PC-3 (cell line): ENCODE results near the gene RIMBP2. TPM values are rescaled to one million over a fixed set of nuclear protein-coding genes. Genes with fewer than 3 reads are reported as not detected.

Experiments used
- ATAC-seq: fragments of 200-7000 bp; cut with Tn5 transposase; 2 replicates; pipeline ENCODE4 v1.9.1; 2020; ENCODE audit warnings: mild to moderate bottlenecking, moderate library complexity
- BruUV-seq: library from RNA; stranded (reverse); fragments of 400-500 nt; replicated peaks from 2 replicates; lab custom pipeline; 2021; lab: Mats Ljungman, UMichigan
- CTCF ChIA-PET: fragments of 300-600 bp; sonication (Branson Sonifier 250); formaldehyde crosslinking; loops from one replicate; lab custom pipeline; 2022; ENCODE audit warnings: antibody characterized with exemption; lab: Charles Lee
- POLR2A ChIA-PET: fragments of 300-600 bp; sonication (Branson Sonifier 250); formaldehyde crosslinking; loops from one replicate; lab custom pipeline; 2022; ENCODE audit warnings: antibody characterized with exemption; ENCODE audit not compliant: unreplicated experiment; lab: Charles Lee
- DNase-seq: peaks from one replicate; pipeline ENCODE4 v3.0.0-alpha.2; 2015
- H2AFZ ChIP-seq: fragments of 300-600 bp; sonication (generic); 2 replicates; pipeline ENCODE4 v1.6.0; 2016; ENCODE audit warnings: antibody characterized with exemption, low read length
- H3F3A ChIP-seq: fragments of 300-600 bp; sonication (generic); one replicate; pipeline ENCODE4 v1.6.0; 2017; ENCODE audit warnings: antibody characterized with exemption, low read length, control low read depth, mild to moderate bottlenecking; ENCODE audit not compliant: unreplicated experiment
- H3K27ac ChIP-seq: fragments of 300-600 bp; sonication (generic); 2 replicates; pipeline ENCODE4 v1.5.1; 2016; ENCODE audit warnings: mild to moderate bottlenecking, low read length
- H3K27me3 ChIP-seq: fragments of 300-600 bp; sonication (generic); 2 replicates; pipeline ENCODE4 v1.6.1; 2016; ENCODE audit warnings: low read length, mixed read lengths
- H3K36me3 ChIP-seq: fragments of 300-600 bp; sonication (generic); 2 replicates; pipeline ENCODE4 v1.6.1; 2016; ENCODE audit warnings: low read depth, mixed run types, low read length, mixed read lengths
- H3K4me1 ChIP-seq: fragments of 300-600 bp; sonication (generic); 2 replicates; pipeline ENCODE4 v1.5.1; 2016; ENCODE audit warnings: low read length; ENCODE audit not compliant: insufficient read depth
- H3K4me2 ChIP-seq: fragments of 300-600 bp; sonication (generic); 2 replicates; pipeline ENCODE4 v1.6.0; 2016; ENCODE audit warnings: low read length
- H3K4me3 ChIP-seq: fragments of 300-600 bp; sonication (generic); 2 replicates; pipeline ENCODE4 v1.5.1; 2016; ENCODE audit warnings: mild to moderate bottlenecking, low read length, mixed read lengths
- H3K79me2 ChIP-seq: fragments of 300-600 bp; sonication (generic); 2 replicates; pipeline ENCODE4 v1.6.1; 2017; ENCODE audit warnings: low read length, mixed read lengths
- H3K9ac ChIP-seq: fragments of 300-600 bp; sonication (generic); 2 replicates; pipeline ENCODE4 v1.6.0; 2016; ENCODE audit warnings: mild to moderate bottlenecking, low read length
- H3K9me2 ChIP-seq: fragments of 300-600 bp; sonication (generic); replicated peaks from 2 replicates; pipeline ENCODE4 v1.6.1; 2016; ENCODE audit warnings: mixed run types, low read length, mixed read lengths
- H3K9me3 ChIP-seq: fragments of 300-600 bp; sonication (generic); 2 replicates; pipeline ENCODE4 v1.6.1; 2016; ENCODE audit warnings: low read length, mixed read lengths
- H4K20me1 ChIP-seq: fragments of 300-600 bp; sonication (generic); 2 replicates; pipeline ENCODE4 v1.6.1; 2016; ENCODE audit warnings: low read length, mixed read lengths
- EZH2 ChIP-seq: fragments of 300-600 bp; sonication (generic); IDR thresholded peaks from one replicate; pipeline ENCODE4 v1.6.1; 2017; ENCODE audit warnings: antibody characterized with exemption, mild to moderate bottlenecking, low read length; ENCODE audit not compliant: unreplicated experiment
- EZH2phosphoT487 ChIP-seq: fragments of 300-600 bp; sonication (generic); IDR thresholded peaks from 2 replicates; pipeline ENCODE4 v1.6.1; 2018; ENCODE audit warnings: mild to moderate bottlenecking, antibody characterized with exemption, low read length, borderline replicate concordance
- intact Hi-C: fragments of 100-400 bp; cut with micrococcal nuclease; formaldehyde crosslinking; loops from 2 replicates; pipeline ENCODE4 v1.9.0; 2023
- total RNA-seq: library from RNA; depleted of rRNA; stranded (reverse); fragments of >200 nt; gene quantifications from 2 replicates; pipeline ENCODE4 v1.2.3, GENCODE V29; 2014
- TF ChIP-seq, protein P1 (sequence below): fragments of 300-600 bp; sonication (generic); conservative IDR thresholded peaks from 2 replicates; pipeline ENCODE4 v1.5.1; 2017; ENCODE audit warnings: antibody characterized with exemption, low read depth, mild to moderate bottlenecking, low read length

Gene RIMBP2
- total RNA-seq, 1 experiment from 2014 or later, result not detected

DNA sequence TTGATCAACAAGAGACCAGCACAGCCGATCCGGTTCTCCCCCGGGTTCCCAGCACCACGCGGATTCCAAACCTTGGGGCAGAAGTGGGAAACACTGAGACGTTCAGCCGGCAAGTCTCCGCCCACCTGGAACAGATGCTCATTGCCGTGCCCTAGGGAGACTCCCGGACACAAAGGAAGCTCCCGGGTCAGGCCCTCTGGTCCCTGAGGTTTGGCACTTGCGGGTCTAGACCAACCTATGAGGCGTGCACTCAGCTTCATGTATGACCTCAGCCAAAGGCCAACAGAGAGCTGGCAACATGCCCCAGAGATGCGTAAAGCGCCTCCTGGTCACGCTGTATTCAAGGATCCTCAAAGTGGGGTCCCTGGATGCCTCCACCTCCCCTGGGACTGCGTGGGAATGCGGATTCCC is 2.5 kb downstream of the RIMBP2 start:
- Histone ChIP-seq H3K36me3 (no peaks in the 10 kb centered on the region), H2AFZ (no peak overlapping the region), H3F3A (no peaks in the 10 kb centered on the region), H3K9me3 (no peaks in the 10 kb centered on the region), H4K20me1 (no peaks in the 10 kb centered on the region), H3K79me2 (no peaks in the 10 kb centered on the region), H3K27ac (no peak overlapping the region), H3K27me3 (0 out of 2 replicates have a peak, but pooled peaks cover 6% of the 10 kb centered on the region), H3K4me3 (no peak overlapping the region), H3K4me1 (no peaks in the 10 kb centered on the region), H3K9ac (no peak overlapping the region), H3K9me2 (no peaks in the 10 kb centered on the region), H3K4me2 (no peak overlapping the region)
- CTCF ChIA-PET, result no interaction called here
- TF ChIP-seq EZH2 (no peak), EZH2phosphoT487 (no peak)
- TF ChIP-seq, protein P1, sequence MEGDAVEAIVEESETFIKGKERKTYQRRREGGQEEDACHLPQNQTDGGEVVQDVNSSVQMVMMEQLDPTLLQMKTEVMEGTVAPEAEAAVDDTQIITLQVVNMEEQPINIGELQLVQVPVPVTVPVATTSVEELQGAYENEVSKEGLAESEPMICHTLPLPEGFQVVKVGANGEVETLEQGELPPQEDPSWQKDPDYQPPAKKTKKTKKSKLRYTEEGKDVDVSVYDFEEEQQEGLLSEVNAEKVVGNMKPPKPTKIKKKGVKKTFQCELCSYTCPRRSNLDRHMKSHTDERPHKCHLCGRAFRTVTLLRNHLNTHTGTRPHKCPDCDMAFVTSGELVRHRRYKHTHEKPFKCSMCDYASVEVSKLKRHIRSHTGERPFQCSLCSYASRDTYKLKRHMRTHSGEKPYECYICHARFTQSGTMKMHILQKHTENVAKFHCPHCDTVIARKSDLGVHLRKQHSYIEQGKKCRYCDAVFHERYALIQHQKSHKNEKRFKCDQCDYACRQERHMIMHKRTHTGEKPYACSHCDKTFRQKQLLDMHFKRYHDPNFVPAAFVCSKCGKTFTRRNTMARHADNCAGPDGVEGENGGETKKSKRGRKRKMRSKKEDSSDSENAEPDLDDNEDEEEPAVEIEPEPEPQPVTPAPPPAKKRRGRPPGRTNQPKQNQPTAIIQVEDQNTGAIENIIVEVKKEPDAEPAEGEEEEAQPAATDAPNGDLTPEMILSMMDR, result no peak
- BruUV-seq, result no TSS peak
- intact Hi-C loops, result no loop called here
- ATAC-seq (no peak), DNase-seq (no peak)
- POLR2A ChIA-PET, result no interaction called here

DNA sequence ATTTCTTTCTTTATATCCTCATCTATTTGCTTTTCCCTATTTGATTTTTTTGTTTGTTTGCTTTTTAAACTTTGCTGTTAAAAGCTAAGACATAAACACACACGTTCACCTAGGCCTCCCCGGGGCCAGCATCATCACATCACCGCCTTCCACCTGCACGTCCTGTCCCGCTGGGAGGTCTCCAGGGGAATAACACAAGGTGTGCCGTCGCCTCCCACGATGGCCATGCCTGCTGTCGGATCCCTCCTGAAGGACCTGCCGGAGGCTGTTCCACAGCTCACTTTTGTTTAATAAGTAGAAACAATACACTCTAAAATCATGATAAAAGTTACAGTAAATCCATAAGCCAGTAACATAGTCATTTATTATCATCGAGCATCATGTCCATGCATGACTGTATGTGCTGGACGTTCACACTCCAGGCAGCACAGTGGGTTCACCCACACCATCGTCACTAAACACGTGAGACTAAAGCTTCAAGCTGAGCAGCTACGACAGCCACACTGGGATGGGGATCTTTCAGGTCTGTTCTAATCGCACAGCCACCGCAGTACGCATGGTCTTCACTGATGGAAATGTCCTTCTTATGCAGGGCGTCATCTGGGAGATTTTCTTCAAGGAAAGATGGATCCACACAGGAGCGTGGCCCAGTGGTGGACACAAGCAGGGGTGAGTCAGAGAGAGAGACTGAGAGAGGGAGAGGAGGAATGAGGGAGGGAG is 3.6 kb downstream of the RIMBP2 start:
- no peak for ATAC-seq

More for the DNA sequence above, 3.6 kb downstream of the RIMBP2 start:
- Histone ChIP-seq H2AFZ (no peak overlapping the region), H3K9me2 (no peaks in the 10 kb centered on the region), H3K9me3 (no peaks in the 10 kb centered on the region), H3K79me2 (no peaks in the 10 kb centered on the region), H3K36me3 (no peaks in the 10 kb centered on the region), H3K4me2 (no peak overlapping the region), H3F3A (no peaks in the 10 kb centered on the region), H3K4me1 (no peaks in the 10 kb centered on the region), H3K4me3 (no peak overlapping the region), H3K9ac (no peak overlapping the region), H3K27ac (no peak overlapping the region), H3K27me3 (0 out of 2 replicates have a peak, but pooled peaks cover 6% of the 10 kb centered on the region), H4K20me1 (no peaks in the 10 kb centered on the region)
- CTCF ChIA-PET, result no interaction called here
- no TSS peak for BruUV-seq
- TF ChIP-seq EZH2, result no peak
- no peak for TF ChIP-seq EZH2phosphoT487
- TF ChIP-seq, protein P1, result no peak
- intact Hi-C loops, result no loop called here
- no peak for DNase-seq
- POLR2A ChIA-PET, result no interaction called here
